ENCODE data around the gene TSEN15. TPM values are rescaled to one million over a fixed set of nuclear protein-coding genes. Genes with fewer than 3 reads are reported as not detected.

The TSEN15 gene
- total RNA-seq, 1 donor from 2014 or later, result 50.2 TPM

DNA sequence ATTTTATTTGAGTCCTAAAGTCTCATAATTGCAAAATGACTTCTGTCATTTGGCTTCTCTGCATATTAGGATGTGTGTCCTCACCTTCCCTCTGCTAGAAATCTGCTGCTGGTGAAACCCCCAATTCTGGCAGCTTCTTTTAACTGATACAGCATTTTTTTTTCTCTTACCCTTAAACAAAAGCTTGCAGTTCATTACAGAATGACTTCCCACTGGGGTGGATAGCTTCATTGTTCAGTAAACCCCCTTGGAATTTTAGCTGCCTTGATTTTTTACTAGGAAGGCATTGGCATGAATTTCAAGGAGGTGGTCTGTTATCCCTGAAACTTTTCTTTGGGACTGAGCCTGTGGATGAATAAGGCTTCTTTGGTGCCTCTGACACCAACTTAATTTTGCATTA is 16.8 kb downstream of the TSEN15 start:
- Mint-ChIP-seq H3K4me3 (no peak overlapping the region), H3K4me1 (ENCODE audit: low read depth) (peaks cover 15% of the 10 kb centered on the region), H3K9me3 (no peaks in the 10 kb centered on the region), H3K27me3 (ENCODE audit: insufficient read depth) (no peaks in the 10 kb centered on the region), H3K36me3 (ENCODE audit: low read depth) (peaks cover 25% of the 10 kb centered on the region), H3K27ac (no peak overlapping the region)
- intact Hi-C loops (cut with micrococcal nuclease), result no loop called here
- DNase-seq (ENCODE audit: low spot score), result no peak

DNA sequence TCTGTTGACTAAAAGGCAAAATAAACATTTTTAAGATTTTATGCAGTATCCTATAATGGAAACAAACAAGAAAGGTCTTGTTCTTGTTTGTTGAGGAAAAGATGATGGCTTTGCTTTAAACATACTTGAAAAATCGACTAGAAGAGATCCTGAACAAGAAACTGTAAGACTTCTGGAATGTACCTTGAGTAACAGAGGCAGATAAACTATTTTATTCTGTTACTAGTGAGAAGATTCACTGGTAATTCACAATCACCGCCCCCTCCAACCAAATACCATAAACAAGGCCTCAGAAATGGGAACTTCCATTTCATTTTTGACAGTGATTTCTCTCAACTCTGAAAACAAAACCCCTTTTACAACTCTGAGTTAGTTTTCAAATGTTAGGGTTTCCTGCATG is 18.1 kb downstream of the TSEN15 start:
- no peaks in the 10 kb centered on the region for H3K9me3 Mint-ChIP-seq
- no peak overlapping the region for H3K27ac Mint-ChIP-seq
- H3K27me3 Mint-ChIP-seq (ENCODE audit: insufficient read depth), result no peaks in the 10 kb centered on the region
- peaks cover 21% of the 10 kb centered on the region for H3K36me3 Mint-ChIP-seq (ENCODE audit: low read depth)
- H3K4me1 Mint-ChIP-seq (ENCODE audit: low read depth), result peaks cover 10% of the 10 kb centered on the region
- H3K4me3 Mint-ChIP-seq, result no peak overlapping the region
- DNase-seq (ENCODE audit: low spot score), result no peak
- intact Hi-C loops (cut with micrococcal nuclease), result loop anchor here (10.0 kb wide), 5 partner anchors 425 to 905 kb away; partner anchors contain the start of gene NIBAN1

DNA sequence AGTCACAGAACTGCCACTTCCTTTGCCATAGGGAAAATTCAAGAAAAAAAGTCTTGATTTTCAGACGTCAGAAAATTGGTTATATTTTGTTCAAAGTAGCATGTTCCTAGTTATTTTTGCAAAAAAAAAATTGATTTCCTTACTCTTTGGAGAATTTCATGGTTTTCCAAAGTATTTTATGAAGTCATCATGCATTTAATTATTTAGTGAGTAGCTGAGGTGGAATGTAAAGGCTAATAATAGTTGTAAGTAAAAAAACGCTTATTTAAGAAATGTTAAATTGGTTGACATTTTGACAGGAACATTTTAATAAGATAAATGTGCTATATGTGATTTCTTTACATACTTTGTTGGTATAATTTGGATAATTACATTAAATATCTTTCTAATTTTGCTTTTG is 20.8 kb downstream of the TSEN15 start:
- Mint-ChIP-seq H3K9me3 (no peaks in the 10 kb centered on the region), H3K27me3 (ENCODE audit: insufficient read depth) (no peaks in the 10 kb centered on the region), H3K36me3 (ENCODE audit: low read depth) (peaks cover 12% of the 10 kb centered on the region), H3K4me1 (ENCODE audit: low read depth) (peaks cover 18% of the 10 kb centered on the region), H3K4me3 (no peak overlapping the region), H3K27ac (no peak overlapping the region)
- DNase-seq (ENCODE audit: low spot score), result no peak
- intact Hi-C loops (cut with micrococcal nuclease), result loop anchor here (10.0 kb wide), 5 partner anchors 422 to 902 kb away; partner anchors contain the start of gene NIBAN1

DNA sequence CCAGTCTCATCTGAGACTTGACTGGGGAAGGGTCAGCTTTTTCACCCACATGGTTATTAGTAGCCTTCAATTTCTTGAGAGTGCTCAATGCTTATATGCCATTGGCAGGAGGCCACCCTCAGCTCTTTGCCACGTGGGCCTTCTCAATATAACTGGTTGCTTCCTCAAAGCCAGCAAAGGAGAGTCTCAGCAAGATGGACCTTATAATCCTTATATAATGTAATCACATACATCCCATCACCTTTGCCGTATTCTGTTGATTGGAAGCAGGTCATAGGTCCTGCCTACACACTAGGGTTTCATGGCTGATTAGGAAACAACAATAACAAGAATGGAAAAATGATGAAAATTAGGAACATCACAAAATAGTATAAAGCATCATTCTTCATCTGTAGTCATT is 22.9 kb downstream of the TSEN15 start:
- Mint-ChIP-seq H3K27me3 (ENCODE audit: insufficient read depth) (no peaks in the 10 kb centered on the region), H3K9me3 (no peaks in the 10 kb centered on the region), H3K4me3 (no peak overlapping the region), H3K36me3 (ENCODE audit: low read depth) (peaks cover 12% of the 10 kb centered on the region), H3K4me1 (ENCODE audit: low read depth) (peaks cover 29% of the 10 kb centered on the region), H3K27ac (no peak overlapping the region)
- intact Hi-C loops (cut with micrococcal nuclease), result loop anchor here (10.0 kb wide), 5 partner anchors 420 to 900 kb away; partner anchors contain the start of gene NIBAN1
- DNase-seq (ENCODE audit: low spot score), result no peak

DNA sequence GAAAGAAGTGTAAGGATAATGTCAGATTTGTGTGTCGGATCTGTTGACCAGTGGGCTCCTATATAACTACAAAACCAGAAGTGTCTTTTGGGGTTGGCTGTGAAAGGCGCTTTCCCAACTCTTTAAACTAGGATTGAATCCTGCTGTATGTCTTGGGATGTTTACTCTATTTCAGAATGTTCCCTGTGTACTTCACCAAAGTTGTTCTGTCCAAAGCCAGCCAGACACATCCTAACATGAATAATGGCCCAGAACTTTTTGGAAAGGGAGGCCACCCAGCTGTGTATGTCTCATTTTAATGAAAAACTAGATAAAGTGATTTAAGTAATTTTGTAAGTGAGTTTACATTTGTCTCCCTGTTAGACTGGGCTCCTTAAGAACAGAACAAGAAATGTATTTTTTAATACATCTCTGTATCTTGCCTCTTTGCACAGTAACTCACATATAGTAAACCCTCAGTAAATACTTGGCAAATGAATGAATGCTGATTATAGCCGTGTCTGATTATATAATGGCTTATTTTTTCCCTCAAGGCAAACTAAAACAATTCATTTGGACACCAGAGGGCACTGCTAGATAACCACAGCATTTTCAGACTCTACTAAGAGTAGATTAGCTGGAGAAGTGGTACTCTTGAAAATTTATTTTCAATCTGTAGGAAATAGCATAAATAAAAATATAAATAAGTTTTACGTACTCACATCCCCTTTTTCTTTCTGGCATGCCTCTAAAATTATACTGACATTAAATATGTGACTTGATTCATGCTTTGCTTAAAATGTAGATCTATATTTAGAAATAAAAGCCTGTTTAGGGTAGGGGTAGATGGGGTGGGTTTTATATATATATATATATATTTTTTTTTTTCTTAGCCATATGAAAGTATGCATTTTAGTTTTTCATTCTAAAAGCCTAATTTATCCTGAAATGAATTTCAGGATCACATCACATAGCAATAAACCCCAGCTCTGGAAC is 23.8 kb downstream of the TSEN15 start:
- Mint-ChIP-seq H3K36me3 (ENCODE audit: low read depth) (peaks cover 10% of the 10 kb centered on the region), H3K27me3 (ENCODE audit: insufficient read depth) (no peaks in the 10 kb centered on the region), H3K4me3 (no peak overlapping the region), H3K27ac (no peak overlapping the region), H3K4me1 (ENCODE audit: low read depth) (peaks cover 19% of the 10 kb centered on the region), H3K9me3 (no peaks in the 10 kb centered on the region)
- intact Hi-C loops (cut with micrococcal nuclease), result loop anchor here (1.0 to 10.0 kb wide), 8 partner anchors 147 to 899 kb away; partner anchors contain the start of genes C1orf21 and NIBAN1
- no peak for DNase-seq (ENCODE audit: low spot score)

DNA sequence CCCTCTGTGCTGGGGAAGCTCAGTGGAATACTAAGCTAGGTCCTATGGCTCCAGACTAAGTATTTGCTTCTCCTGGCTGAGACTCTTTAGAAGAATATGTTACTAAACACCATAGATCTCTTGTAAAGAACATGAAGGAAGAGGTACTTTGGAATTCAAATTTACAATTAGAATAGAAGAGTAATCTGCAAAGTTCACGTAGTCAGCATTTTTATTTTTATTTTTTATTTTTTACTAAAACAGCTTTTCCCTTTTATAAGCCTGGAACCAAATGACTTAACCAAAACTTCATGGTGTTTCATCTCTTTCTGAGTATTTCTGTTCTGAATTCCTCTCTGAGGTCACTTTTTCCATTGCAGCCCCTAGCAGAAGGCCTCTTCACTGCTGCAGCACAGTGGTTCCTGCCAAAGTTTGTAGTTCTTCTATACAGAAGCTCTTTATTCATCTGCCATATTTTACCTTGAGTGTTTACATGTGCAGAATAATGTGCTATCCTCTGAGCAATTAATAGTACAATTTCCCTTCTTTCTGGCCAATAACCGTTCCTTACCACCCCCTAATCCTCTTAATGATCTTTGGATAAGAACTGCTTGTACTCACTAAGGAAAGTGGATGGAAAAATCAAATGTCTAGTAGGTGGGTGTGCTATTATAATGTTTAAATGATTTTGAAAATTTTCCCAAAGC is 27.2 kb downstream of the TSEN15 start:
- intact Hi-C loops (cut with micrococcal nuclease), result loop anchor here (1.0 to 10.0 kb wide), 7 partner anchors 82 to 896 kb away; partner anchors contain the start of genes C1orf21 and NIBAN1
- DNase-seq (ENCODE audit: low spot score), result no peak
- no peaks in the 10 kb centered on the region for H3K9me3 Mint-ChIP-seq
- H3K27ac Mint-ChIP-seq, result peak overlapping the region; percentile 6
- H3K36me3 Mint-ChIP-seq (ENCODE audit: low read depth), result peaks cover 6% of the 10 kb centered on the region
- H3K4me3 Mint-ChIP-seq, result no peak overlapping the region
- H3K4me1 Mint-ChIP-seq (ENCODE audit: low read depth), result peaks cover 19% of the 10 kb centered on the region
- no peaks in the 10 kb centered on the region for H3K27me3 Mint-ChIP-seq (ENCODE audit: insufficient read depth)

DNA sequence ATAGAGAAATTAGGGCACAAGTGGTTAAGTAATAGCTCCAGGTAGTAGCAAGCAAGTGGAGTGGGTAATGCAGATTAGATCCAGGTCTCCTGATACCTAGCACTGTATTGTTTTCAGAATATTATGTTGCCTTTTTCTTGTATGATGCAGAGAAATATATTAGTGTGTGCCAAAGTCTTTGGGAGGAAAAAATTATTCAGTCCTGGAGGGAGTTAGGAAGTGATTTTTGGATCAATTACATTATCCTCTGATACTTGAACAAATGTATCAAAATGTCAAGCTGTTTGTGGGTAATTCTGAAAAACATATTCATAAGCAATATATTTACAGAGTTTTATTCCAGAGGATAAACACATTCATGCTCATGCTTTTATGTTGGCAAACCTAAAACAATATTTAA is 28.8 kb downstream of the TSEN15 start:
- peaks cover 19% of the 10 kb centered on the region for H3K4me1 Mint-ChIP-seq (ENCODE audit: low read depth)
- H3K27me3 Mint-ChIP-seq (ENCODE audit: insufficient read depth), result no peaks in the 10 kb centered on the region
- H3K4me3 Mint-ChIP-seq, result no peak overlapping the region
- H3K9me3 Mint-ChIP-seq, result no peaks in the 10 kb centered on the region
- intact Hi-C loops (cut with micrococcal nuclease), result no loop called here
- DNase-seq (ENCODE audit: low spot score), result no peak
- peaks cover 5% of the 10 kb centered on the region for H3K36me3 Mint-ChIP-seq (ENCODE audit: low read depth)
- H3K27ac Mint-ChIP-seq, result no peak overlapping the region

DNA sequence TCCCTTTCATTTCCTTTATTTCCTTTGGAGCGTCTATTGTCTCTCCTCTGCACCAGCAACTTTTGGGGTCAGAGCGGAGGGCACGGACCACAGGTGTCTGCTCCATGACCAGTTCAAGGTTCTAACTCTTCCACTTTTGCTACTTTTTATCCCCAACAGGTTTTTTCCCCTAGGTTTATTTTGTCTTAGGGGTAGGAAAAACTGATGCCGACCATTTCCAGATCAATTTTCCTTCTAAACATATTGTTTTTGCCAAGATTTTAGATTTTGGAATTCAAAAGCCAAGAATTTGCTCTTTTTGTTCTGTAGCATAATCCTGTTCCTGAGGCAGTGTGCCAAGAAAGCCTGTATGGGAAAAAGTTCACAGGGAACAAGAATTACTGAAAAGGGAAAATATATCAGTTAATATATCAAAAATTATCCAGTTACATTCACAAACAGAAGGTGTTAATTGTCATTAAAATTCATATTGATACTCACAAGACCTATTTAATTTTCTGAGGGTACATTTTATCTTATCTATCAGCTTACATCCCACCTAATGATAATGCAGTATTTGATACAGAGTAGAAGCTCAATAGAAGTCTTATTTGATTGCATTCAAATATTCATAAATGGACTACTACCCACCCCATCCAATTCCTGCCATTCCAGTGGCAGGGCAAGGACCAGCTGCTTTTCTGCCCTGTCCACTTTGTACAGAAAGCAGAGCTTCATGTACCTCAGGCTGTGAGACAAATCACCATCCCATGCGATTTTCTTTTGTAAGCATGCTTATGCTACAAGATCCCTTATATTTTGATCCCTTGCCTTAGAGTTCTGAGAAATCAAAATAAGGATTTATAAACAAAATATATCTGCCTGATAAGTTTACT is 31.2 kb downstream of the TSEN15 start:
- Mint-ChIP-seq H3K36me3 (ENCODE audit: low read depth) (peaks cover 1% of the 10 kb centered on the region), H3K27me3 (ENCODE audit: insufficient read depth) (no peaks in the 10 kb centered on the region), H3K4me1 (ENCODE audit: low read depth) (peaks cover 11% of the 10 kb centered on the region), H3K4me3 (no peak overlapping the region), H3K9me3 (peaks cover 6% of the 10 kb centered on the region), H3K27ac (no peak overlapping the region)
- DNase-seq (ENCODE audit: low spot score), result no peak
- intact Hi-C loops (cut with micrococcal nuclease), result no loop called here

DNA sequence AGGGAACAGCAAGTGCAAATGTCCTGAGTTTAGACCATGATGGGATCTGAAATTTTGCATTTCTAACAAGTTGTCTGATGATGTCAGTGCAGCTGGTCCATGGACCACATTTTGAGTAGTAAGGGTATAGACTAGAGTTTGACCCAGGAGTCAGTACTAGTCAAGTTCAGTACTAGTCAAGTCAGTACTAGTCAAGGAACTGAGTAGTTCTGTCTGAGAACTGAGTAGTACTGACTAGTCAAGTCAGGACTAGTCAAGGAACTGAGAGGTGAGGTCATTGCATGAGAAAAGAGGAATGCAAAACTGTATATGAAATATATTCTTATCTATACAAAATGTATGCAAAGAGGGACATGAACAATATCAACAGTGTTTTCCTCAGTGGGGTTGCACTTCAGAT is 34.1 kb downstream of the TSEN15 start:
- Mint-ChIP-seq H3K27ac (no peak overlapping the region), H3K9me3 (peaks cover 6% of the 10 kb centered on the region), H3K4me1 (ENCODE audit: low read depth) (no peaks in the 10 kb centered on the region), H3K36me3 (ENCODE audit: low read depth) (peaks cover 1% of the 10 kb centered on the region), H3K4me3 (no peak overlapping the region), H3K27me3 (ENCODE audit: insufficient read depth) (no peaks in the 10 kb centered on the region)
- DNase-seq (ENCODE audit: low spot score), result no peak
- intact Hi-C loops (cut with micrococcal nuclease), result no loop called here

DNA sequence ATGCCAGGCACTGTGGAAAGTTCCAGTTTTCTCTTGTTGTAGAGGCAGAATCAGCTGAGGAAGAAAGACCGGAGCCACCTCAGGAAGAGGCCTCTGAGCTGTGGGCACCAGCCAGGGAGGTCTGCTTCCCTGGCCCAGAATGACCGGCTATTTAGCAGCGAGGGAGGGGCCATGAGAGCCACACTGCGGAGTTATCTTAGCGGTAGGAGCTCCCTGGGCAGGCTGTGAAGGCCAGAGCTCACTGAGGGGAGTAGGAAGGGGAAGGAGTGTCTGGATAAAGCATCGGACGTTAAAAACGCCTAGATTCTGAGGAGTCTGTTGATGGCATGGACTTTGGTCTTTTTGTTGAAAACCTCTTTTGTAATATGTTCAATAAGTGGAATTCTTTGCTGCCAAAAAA is 36.5 kb downstream of the TSEN15 start:
- no peak overlapping the region for H3K4me3 Mint-ChIP-seq
- H3K4me1 Mint-ChIP-seq (ENCODE audit: low read depth), result no peaks in the 10 kb centered on the region
- peaks cover 1% of the 10 kb centered on the region for H3K36me3 Mint-ChIP-seq (ENCODE audit: low read depth)
- DNase-seq (ENCODE audit: low spot score), result no peak
- H3K27me3 Mint-ChIP-seq (ENCODE audit: insufficient read depth), result no peaks in the 10 kb centered on the region
- H3K27ac Mint-ChIP-seq, result no peak overlapping the region
- intact Hi-C loops (cut with micrococcal nuclease), result no loop called here
- H3K9me3 Mint-ChIP-seq, result peaks cover 6% of the 10 kb centered on the region

DNA sequence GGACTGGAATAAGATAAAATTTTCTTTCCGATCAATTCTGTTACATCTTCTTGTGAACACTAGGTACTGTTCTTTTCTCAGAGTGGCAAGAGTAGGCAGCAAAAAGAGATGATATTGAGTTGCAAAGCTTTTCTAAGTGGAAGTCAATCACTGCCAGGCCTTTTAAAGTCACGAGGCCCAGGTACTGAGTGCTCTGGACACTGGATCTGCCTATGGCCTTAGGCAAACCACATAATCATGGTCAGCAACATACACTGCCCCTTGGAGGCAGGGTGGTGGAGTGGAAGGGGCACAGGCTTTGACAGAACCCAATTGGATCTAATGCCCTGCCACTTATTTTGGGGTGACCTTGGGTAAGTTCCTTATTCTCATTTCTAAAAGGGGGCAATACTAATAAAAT is 41.5 kb downstream of the TSEN15 start:
- Mint-ChIP-seq H3K4me3 (no peak overlapping the region), H3K36me3 (ENCODE audit: low read depth) (peaks cover 4% of the 10 kb centered on the region), H3K4me1 (ENCODE audit: low read depth) (no peaks in the 10 kb centered on the region), H3K27ac (no peak overlapping the region), H3K9me3 (peaks cover 4% of the 10 kb centered on the region), H3K27me3 (ENCODE audit: insufficient read depth) (no peaks in the 10 kb centered on the region)
- no peak for DNase-seq (ENCODE audit: low spot score)
- intact Hi-C loops (cut with micrococcal nuclease), result no loop called here

DNA sequence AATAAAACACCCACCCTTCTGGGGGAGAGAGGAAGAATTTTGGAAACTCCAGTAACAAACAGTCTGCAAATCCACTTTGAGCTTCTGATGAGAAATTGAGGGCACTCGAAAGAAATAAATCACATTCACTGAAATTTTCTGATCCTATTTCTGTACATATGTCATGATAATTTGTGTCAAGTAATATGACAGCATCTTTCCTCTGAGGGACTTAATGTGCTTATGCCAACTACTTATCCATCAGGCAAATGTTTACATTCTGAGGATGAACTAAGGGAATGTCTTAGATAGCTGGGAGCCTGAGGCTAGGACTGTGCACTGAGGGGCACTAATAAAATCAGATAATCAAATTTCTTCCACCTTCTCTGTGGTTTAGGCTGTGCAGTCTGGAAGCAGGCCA is 44.5 kb downstream of the TSEN15 start:
- H3K4me3 Mint-ChIP-seq, result no peak overlapping the region
- no peak overlapping the region for H3K27ac Mint-ChIP-seq
- no peaks in the 10 kb centered on the region for H3K4me1 Mint-ChIP-seq (ENCODE audit: low read depth)
- H3K27me3 Mint-ChIP-seq (ENCODE audit: insufficient read depth), result no peaks in the 10 kb centered on the region
- H3K36me3 Mint-ChIP-seq (ENCODE audit: low read depth), result peaks cover 6% of the 10 kb centered on the region
- peaks cover 13% of the 10 kb centered on the region for H3K9me3 Mint-ChIP-seq
- intact Hi-C loops (cut with micrococcal nuclease), result no loop called here
- DNase-seq (ENCODE audit: low spot score), result no peak

Data from activated T-helper 1 cell treated with anti-CD3 and anti-CD28 coated beads, Interleukin-12 subunit alpha, Interleukin-12 subunit beta, Interleukin-2, Interleukin-4 antibody, amounts not matched to agents 30 ng/mL and 10 ng/mL and 1 ng/mL, durations not matched to agents 14 hours and 24 hours and 36 hours (primary cell).